Measurements from ENCODE around the gene FBXL5. TPM values are rescaled to one million over a fixed set of nuclear protein-coding genes. Genes with fewer than 3 reads are reported as not detected.

The FBXL5 gene, protein sequence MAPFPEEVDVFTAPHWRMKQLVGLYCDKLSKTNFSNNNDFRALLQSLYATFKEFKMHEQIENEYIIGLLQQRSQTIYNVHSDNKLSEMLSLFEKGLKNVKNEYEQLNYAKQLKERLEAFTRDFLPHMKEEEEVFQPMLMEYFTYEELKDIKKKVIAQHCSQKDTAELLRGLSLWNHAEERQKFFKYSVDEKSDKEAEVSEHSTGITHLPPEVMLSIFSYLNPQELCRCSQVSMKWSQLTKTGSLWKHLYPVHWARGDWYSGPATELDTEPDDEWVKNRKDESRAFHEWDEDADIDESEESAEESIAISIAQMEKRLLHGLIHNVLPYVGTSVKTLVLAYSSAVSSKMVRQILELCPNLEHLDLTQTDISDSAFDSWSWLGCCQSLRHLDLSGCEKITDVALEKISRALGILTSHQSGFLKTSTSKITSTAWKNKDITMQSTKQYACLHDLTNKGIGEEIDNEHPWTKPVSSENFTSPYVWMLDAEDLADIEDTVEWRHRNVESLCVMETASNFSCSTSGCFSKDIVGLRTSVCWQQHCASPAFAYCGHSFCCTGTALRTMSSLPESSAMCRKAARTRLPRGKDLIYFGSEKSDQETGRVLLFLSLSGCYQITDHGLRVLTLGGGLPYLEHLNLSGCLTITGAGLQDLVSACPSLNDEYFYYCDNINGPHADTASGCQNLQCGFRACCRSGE
- total RNA-seq, result 127 and 136 TPM in 2 replicates

DNA sequence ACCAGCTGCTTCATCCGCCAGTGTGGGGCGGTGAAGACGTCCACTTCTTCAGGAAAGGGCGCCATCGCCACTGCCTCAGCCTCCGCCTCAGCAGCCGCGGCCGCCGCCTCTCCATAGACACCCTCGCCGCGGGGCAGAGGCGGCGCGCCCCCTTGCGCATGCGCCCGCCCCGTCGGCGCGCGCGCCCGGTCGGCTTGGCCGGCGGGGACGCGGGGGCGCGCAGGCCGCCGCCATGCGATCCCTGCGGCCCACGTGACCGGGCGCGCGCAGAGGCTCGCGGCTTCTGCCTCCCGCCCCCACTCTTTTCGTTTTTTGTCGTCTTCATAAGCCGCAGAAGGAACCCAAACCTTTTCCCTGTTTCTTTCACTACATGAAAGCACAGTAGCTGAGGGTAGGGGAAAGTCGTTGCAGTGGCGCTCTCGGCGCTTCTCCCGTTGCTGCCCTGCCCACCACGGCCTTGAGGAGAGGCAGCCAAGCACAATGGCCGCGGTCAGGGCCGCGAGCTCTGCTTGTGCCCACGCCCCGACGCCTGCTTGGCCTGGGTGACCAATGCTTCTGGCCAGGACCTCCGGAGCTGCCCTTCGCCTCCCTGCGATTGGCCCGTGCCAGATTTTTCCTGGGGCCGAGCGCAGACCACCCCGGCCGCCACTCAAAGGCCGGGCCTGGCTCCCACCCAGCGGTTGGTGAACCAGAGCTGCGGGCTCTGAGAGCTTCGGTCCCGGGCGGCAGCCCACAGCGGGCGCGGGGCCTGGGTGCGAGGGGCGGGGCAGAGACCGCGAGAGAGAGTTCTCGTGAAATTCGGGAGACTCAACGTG, at the start of gene FBXL5:
Gene FBXL5, minus strand, starts transcription at position 135 of the 815 bp plus-strand sequence. Its CDS starts 70 bp downstream, at position 65.

DNA sequence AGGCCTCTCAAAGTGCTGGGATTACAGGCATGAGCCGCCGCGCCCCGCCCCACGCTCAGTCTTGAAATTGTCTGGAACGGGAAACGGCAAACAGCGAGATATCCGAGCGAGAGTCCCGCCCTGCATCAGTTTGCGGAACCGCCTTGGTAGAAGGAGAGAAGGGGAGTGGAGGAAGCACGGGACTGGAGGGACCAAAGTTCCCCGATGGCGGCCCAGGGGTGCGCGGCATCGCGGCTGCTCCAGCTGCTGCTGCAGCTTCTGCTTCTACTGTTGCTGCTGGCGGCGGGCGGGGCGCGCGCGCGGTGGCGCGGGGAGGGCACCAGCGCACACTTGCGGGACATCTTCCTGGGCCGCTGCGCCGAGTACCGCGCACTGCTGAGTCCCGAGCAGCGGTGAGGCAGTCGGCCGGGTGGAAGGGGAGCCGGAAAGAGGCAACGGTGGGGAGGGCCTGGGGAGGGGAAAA, 47.8 kb upstream of the FBXL5 start, which contains the start of gene BST1:
Gene BST1, plus strand, starts transcription at position 125 of the 463 bp plus-strand sequence. Its CDS starts 80 bp downstream, at position 205.

DNA sequence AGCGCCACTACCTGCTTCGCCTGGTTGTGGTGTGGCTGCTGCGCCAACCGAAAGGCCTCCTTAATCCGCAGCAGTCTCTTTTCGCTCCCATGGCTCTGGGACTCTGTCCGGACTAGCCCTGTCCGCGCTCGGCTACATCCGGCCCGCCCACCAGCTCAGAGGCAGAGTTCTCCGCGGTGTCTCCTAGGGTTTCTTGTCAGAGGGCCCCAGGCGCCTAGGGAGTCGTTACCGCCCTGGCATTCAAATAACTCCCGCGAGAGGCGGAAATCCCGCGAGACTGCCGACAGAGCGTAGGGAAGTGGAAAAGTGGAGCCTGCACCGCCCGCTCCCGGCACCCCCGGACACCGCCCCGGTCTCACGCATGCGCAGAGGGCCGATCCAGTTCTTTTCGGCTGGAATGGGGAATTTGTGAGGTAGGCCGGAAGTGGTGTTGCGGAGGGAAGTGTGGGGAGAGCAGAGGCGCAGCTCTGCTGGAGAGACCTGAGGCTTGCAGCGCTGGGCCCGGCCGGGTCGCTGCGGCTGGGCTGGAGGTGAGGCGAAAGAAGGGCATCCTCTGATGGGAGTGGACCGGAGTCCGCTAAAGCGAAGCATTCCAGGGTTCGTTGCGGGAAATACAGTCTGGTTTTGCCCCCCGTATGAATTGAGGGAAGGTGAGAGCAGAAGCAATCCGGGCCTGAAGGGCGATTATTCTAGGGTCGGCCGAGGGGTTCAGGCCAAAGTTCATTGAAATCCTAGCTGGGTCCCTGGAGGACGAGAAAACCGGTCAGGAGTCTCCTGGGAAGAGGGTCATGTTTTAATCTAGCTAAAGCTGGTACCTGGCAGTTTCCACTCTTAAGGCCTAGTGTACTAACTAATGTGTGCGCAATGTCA, 26.4 kb upstream of the FBXL5 start, which contains the start of gene FAM200B:
Gene FAM200B, plus strand, starts transcription at position 456 of the 870 bp plus-strand sequence. CDS start 5,151 bp downstream, outside the sequence.

Other genes starting within 250 kb of the FBXL5 start
- 0.12 and 0.33 TPM in 2 replicates for gene C1QTNF7, start 227.3 kb downstream of the FBXL5 start, total RNA-seq
- 20.5 and 22.5 TPM in 2 replicates for gene CC2D2A, start 185.5 kb downstream of the FBXL5 start, total RNA-seq
- gene FAM200B, start 26.5 kb upstream of the FBXL5 start, total RNA-seq, result 12.3 and 19.5 TPM in 2 replicates
- 2.7 and 3.1 TPM in 2 replicates for gene BST1, start 47.7 kb upstream of the FBXL5 start, total RNA-seq
- gene CD38, start 123.0 kb upstream of the FBXL5 start, total RNA-seq, result not detected in 2 replicates